HG02798 (cell line): ENCODE results near the gene ATP5MK.
"Not testable (repeated sequence)": the region's sequence is repeated elsewhere in the genome, so short reads cannot be mapped to it uniquely, and the experiment has no call there.

Source experiments
- ATAC-seq: cut with Tn5 transposase; IDR thresholded peaks from one replicate; pipeline ENCODE4 v1.9.1; 2021; ENCODE audit warnings: mild to moderate bottlenecking; ENCODE audit not compliant: unreplicated experiment, poor library complexity

ATP5MK gene

DNA sequence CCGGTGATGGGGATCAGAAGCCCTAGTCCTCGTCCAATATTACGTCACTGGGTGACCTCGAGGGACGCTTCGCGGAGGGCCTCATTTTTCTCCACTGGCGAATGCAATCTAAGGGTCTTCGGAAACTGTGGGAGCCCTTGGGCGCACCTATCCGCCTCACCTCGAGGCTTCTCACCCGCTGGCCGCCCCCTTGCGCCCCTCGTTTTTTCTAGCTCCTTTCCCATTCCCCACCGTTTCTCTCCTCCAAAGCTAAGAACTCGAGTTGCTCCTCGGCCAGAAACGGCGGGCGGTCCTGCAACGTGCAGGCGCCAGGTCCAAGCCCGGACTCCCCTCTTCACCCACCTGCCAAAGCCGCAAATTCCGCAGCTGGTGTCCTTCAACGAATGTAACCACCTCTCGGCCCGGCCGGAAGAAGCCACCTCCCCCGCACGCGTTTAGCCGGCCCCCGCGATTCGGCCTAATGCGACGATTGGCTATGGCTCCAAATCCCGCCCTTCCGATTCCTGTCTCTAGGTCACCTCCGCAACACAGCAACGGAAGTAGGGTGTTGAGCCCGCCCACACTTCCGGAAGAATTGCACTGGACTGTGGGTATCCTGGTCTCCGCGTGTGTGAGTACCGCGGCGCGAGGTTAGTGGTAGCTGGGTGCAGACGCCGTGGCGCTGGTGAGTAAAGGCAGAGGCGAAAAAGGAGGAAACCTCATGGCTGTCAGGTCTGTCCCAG is at the start of gene ATP5MK, which contains the start of gene PDCD11:
Gene ATP5MK, minus strand, starts transcription at position 409 of the 722 bp plus-strand sequence. CDS start 4,018 bp downstream, outside the sequence.
Gene PDCD11, plus strand, starts transcription at position 560 of the 722 bp plus-strand sequence. CDS start 1,801 bp downstream, outside the sequence.
- peak; percentile 99 for ATAC-seq

- no peak for ATAC-seq
These were observed 49.1 kb upstream of the ATP5MK start for GRCh38 chr10:103445366-103445765.

GRCh38 chr10:103444478-103444877 is 48.2 kb upstream of the ATP5MK start:
- no peak for ATAC-seq

DNA sequence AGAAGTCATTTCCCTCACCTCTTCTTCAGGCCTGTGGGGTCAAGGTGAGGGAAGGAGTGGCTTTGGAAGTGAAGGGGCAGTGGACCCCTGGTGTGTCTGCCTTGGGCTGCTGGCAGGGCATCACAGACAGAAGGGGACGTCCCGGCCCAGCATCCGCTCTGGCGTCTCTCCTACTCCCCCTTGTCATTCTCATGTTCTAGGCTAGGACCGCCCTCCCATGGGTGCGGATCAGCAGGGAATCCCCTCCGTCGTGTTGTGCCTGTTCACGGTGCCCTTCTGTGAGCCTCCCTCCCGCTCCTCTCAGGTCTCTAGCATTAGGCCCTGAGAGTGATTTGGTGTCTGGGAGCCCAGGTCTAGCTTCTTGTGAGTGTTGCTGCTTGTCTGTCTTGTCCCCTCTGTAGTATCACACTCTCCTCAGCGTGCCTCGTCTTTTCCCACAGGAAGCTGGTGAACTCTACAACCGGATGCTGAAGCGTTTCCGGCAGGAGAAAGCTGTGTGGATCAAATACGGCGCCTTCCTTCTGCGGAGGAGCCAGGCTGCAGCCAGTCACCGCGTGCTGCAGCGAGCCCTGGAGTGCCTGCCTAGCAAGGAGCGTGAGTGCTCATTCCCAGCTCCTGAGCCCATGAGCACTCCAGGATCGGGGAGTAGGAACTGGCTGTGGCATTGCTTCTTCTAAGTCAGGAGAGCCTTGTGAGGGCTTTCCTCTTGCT is 47.4 kb upstream of the ATP5MK start:
- ATAC-seq = no peak

DNA sequence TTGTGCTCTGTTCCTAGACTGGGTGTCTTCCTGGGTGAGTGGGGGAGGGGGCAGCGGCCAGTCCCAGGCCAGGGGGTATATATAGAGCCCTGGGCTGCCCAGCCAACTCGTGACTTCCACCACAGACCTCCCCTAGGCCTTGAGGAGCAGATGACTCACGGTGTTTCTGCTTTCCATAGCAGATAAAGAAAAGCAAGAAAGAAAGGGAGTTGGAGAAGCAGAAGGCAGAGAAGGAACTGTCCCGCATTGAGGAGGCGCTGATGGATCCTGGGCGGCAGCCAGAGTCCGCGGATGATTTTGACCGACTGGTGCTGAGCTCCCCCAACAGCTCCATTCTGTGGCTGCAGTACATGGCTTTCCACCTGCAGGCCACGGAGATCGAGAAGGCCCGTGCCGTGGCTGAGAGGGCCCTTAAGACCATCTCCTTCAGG is 45.8 kb upstream of the ATP5MK start:
- no peak for ATAC-seq

DNA sequence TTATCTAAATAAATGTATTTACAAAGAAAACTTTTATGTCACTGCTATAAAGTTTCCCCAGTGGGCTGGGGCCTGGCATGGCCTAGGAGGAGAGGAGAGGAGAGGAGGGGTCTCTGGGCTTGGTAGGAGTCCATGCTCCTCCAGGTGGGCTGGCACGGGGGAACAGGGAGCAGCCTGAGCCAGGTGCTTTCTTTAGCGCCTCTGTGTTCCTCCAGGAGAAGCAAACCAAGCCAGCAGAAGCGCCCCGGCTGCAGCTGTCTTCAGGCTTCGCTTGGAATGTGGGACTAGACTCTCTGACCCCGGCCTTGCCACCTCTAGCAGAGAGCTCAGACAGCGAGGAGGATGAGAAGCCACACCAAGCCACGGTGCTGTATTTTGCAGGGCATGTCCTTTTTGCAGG is 45.3 kb upstream of the ATP5MK start:
- ATAC-seq = no peak

DNA sequence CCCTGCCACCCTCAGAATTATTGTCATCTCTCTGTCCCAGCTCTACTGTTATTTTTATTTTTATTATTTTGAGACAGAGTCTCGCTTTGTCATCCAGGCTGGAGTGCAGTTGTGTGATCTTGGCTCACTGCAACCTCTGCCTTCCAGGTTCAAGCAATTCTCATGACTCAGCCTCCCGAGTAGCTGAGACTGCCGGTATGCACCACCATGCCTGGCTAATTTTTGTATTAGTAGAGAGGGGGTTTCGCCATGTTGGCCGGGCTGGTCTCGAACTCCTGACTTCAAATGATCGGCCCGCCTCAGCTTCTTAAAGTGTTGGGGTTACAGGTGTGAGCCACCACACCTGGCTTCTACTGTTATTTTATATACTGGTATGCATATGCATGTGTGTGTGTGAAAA is 44.9 kb upstream of the ATP5MK start:
- ATAC-seq = no peak

DNA sequence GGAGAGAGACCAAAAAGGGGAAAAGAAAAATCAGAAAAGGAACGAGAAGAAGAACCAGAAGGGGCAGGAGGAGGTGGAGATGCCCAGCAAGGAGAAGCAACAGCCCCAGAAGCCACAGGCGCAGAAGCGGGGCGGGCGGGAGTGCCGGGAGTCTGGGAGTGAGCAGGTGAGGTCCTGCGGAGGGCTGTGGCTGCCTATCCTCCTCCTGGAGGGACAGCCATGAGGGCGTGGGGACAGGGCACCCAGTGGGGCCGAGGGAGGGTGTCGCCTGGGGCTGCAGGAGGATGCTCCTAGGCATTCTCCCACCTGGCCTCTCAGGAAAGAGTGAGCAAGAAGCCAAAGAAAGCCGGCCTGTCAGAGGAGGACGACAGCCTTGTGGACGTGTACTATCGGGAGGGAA is 44.1 kb upstream of the ATP5MK start:
- ATAC-seq = no peak

GRCh38 chr10:103439776-103440175 is 43.5 kb upstream of the ATP5MK start:
- ATAC-seq = no peak

DNA sequence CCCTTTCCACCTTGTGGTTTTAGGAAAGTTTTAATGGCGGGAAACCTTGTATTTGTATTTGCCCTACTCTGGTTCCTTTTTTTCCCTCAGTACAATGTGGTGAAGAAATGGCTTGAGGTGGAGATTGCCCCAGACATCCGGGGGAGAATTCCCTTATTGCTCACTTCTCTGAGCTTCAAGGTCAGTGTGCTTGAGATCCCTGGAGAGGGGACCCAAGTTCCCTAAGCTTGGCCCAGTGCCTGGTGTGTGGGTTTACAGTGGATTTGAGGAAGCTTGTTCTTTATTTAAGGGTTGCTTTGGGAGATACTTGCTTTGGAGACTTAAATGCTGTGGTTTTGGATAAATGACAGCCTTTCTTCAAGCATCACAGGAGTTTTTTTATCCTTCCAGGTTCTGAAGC is 37.6 kb upstream of the ATP5MK start:
- ATAC-seq = no peak

DNA sequence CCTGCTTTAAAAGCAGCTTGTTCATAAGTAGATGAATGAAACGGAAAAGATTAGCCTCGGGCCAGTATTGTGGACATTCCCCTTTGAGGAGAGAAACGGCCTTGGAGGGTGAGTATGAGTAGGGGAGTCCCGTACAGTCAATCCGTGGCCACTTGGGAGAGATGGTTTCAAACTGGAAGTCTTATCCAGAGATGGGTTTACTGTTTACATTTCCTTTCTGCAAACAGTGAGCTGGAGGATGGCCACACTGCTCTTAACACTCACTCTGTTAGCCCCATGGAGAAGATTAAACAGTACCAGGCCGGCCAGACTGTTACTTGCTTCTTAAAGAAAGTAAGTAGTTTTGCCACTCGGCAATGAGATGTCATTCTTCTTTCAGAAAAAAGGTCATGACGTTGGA is 35.6 kb upstream of the ATP5MK start:
- ATAC-seq = no peak

GRCh38 chr10:103429647-103430046 is 33.4 kb upstream of the ATP5MK start:
- no peak for ATAC-seq

GRCh38 chr10:103428989-103429643 is 32.8 kb upstream of the ATP5MK start:
- ATAC-seq = no peak

DNA sequence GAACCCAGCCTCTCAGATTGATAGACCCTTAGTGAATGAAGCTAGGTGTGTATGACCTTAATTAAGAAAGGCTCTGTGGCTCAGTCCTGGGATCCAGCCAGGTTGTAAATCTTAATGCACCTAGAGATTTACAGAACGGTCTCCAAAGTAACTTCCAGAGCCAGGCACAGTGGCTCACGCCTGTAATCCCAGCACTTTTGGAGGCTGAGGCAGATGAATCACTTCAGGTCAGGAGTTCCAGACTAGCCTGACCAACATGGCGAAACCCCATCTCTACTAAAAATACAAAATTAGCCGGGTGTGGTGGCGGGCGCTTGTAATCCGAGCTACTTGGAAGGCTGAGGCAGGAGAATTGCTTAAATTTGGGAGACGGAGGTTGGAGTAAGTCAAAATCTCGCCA is 31.6 kb upstream of the ATP5MK start:
- no peak for ATAC-seq

DNA sequence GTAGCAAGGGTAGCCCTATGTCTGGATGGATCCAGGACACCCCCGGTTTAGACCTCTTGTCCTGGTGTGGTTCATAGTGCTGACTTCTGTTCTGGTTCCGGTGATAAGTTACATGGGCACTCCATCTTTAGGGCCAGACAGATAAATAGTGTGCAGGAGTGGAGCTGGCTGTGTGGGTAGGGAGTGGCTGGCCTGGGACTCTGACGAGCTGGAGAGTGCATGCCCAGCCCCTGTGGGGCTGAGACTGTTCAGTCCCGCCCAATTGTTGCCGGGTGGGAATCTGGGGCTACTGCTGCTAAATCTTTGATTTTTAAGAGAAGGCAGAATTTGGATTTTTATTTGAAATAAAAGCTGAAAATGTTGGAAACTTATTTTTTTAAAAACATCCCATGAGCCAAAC is 27.5 kb upstream of the ATP5MK start:
- no peak for ATAC-seq

GRCh38 chr10:103419101-103419500 is 22.8 kb upstream of the ATP5MK start:
- no peak for ATAC-seq

GRCh38 chr10:103417601-103418000 is 21.3 kb upstream of the ATP5MK start:
- no peak for ATAC-seq

DNA sequence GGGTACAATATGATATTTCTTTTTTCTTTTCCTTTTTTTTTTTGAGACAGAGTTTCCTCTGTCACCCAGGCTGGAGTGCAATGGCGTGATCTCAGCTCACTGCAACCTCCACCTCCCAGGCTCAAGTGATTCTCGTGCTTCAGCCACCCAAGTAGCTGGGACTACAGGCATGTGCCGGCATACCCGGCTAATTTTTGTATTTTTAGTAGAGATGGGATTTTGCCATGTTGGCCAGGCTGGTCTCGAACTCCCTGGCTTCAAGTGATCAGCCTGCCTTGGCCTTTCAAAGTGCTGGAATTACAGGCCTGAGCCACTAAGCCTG is 20.8 kb upstream of the ATP5MK start:
- ATAC-seq = not testable (repeated sequence)

DNA sequence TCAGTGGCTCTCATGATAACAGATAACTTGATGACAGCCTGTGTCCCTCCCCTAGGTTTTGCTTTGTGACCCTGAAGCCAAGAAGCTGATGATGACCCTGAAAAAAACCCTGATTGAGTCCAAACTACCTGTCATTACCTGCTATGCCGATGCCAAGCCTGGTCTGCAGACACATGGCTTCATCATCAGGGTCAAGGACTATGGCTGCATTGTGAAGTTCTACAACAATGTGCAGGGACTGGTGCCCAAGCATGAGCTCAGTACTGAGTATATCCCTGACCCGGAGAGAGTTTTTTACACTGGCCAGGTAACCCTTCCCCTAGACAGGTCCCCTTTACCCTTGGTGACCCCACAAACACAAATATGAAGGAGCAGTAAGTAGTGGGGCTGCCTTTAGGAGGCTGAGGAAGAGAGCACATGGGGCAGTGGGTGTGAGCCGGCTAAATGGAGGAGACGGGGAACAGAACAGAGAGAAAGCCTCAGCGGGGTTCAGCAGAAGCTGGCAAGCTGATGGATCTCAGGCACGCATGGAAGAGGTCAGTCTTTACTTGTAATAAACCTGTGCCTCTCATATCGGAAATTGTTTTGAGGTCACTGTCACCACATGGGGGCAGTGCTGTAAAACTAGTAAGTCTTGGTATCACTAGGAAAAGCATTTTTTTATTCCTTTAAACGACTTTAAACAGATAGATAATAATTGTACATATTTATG is 20.3 kb upstream of the ATP5MK start:
- no peak for ATAC-seq

DNA sequence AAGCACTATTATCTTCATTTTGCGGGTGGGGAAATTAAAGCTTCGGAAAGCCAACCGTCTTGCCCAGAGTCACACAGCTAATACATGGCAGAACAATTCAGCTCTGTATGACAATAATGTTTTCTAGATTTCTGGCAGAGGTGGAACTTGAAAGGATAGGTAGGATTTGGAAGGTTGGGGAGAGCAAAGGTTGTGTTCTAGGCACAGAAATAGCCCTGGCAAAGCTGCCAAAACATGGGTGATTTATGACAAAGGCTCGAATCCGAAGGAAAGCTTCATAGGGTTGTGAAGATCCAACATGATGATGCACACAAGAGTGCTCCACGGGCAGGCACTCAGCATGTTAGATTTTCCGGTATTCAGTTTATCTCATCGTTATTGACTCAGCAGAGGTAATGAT is 19.3 kb upstream of the ATP5MK start:
- ATAC-seq = no peak

DNA sequence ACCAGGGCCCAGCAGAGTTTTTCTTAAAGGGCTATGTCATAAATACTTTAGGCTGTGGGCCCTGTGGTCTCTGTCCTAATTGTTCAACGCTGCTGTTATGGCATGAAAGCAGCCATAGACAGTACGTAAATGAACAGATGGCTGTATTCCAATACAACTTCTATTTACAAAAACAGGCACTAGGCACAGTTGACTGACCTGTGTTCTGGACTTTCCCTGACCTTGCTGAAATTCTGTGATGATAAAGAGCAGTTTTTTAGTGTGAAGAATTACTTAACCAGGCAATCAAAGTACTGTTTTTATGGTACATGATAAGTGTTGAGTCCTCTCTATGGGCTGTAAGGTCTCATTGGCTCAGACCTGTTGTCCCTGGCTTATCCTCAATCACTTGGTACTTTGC is 17.3 kb upstream of the ATP5MK start:
- no peak for ATAC-seq
